AG10803 (cell line): ENCODE measurements around the gene TDRD12.
A peak's percentile ranks its signal among the peaks of the same experiment; 100 is the strongest.
"Not testable (repeated sequence)": the region's sequence is repeated elsewhere in the genome, so short reads cannot be mapped to it uniquely, and the experiment has no call there.

ENCODE experiments used
- DNase-seq: peaks from one replicate; pipeline ENCODE4 v3.0.0; 2010; ENCODE audit warnings: low read depth
- H3K4me3 ChIP-seq: 2 replicates; pipeline ENCODE4 v1.5.1; 2011; ENCODE audit warnings: mild to moderate bottlenecking, low read length, control low read depth
- TF ChIP-seq, protein P1 (sequence below): conservative IDR thresholded peaks from 2 replicates; pipeline ENCODE4 v1.5.1; 2011; ENCODE audit warnings: mild to moderate bottlenecking, low read length, control low read depth, inconsistent platforms

The TDRD12 gene

GRCh38 chr19:32686847-32687475 lies 32.6 kb upstream of the TDRD12 start:
- no peak for DNase-seq
- TF ChIP-seq, protein P1, sequence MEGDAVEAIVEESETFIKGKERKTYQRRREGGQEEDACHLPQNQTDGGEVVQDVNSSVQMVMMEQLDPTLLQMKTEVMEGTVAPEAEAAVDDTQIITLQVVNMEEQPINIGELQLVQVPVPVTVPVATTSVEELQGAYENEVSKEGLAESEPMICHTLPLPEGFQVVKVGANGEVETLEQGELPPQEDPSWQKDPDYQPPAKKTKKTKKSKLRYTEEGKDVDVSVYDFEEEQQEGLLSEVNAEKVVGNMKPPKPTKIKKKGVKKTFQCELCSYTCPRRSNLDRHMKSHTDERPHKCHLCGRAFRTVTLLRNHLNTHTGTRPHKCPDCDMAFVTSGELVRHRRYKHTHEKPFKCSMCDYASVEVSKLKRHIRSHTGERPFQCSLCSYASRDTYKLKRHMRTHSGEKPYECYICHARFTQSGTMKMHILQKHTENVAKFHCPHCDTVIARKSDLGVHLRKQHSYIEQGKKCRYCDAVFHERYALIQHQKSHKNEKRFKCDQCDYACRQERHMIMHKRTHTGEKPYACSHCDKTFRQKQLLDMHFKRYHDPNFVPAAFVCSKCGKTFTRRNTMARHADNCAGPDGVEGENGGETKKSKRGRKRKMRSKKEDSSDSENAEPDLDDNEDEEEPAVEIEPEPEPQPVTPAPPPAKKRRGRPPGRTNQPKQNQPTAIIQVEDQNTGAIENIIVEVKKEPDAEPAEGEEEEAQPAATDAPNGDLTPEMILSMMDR: no peak
- H3K4me3 ChIP-seq: no peak overlapping the region

GRCh38 chr19:32687681-32688080 lies 31.9 kb upstream of the TDRD12 start:
- DNase-seq: no peak
- TF ChIP-seq, protein P1: no peak
- H3K4me3 ChIP-seq: no peak overlapping the region

DNA sequence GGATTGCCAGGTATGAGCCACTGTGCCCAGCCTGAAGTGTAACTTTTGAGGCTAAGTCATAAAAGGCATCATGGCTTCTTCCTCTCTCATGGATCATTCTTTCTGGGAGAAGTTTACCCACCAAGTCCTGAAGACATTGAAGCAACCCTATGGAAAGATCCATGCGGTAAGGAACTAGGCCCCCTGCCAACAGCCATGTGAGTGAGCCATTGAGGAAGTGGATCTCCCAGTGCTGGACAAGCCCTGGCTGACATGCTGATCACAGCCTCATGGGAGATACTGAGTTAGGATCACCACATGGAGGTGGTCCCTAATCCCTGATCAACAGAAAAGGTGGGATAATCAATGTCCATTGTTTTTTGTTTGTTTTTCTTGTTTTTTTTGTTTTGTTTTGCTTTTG lies 31.3 kb upstream of the TDRD12 start:
- DNase-seq: no peak
- H3K4me3 ChIP-seq: no peak overlapping the region
- TF ChIP-seq, protein P1: no peak

DNA sequence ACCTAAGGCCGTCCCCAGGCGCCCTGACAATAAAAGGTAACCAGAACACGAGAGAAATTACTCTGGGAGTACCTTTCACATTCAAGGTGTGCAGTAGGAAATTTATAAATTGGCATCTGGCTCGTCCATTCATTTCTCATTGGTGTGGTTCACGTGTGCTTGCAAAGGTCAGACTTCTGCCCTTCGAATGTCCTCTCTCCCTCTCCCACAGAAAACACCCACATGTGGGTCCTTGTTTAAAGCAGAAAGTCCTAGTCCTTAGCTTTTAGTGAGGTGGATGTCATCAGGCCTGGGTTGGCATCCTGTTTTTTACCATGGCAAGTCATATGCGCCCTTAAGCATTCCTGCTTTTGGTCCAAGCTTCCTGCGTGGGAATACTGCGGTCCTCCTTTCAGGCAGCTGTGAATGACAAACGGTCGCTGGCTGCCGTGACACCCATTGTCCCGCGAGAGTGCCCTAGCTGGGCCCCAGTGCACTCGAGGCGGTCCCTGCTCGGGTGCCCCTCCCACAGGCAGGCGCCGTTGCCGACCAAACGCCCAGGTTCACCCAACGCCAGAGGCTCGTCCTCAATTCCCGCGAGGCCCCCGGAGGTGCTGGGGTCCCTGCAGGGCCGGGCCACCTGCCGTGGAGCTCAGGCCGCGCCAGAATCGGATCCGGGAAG lies 28.1 kb upstream of the TDRD12 start, which contains the start of gene NUDT19:
NUDT19 (plus strand) TSS at position 531 of the 661 bp plus-strand sequence. CDS start 140 bp downstream, outside the sequence.
- TF ChIP-seq, protein P1: no peak
- H3K4me3 ChIP-seq: peak within 1 kb of the TSS; percentile 81
- DNase-seq: peak; percentile 88

GRCh38 chr19:32691952-32692726 lies 27.4 kb upstream of the TDRD12 start:
- DNase-seq: peak; percentile 80
- TF ChIP-seq, protein P1: no peak
- peak overlapping the region; percentile 81 for H3K4me3 ChIP-seq

DNA sequence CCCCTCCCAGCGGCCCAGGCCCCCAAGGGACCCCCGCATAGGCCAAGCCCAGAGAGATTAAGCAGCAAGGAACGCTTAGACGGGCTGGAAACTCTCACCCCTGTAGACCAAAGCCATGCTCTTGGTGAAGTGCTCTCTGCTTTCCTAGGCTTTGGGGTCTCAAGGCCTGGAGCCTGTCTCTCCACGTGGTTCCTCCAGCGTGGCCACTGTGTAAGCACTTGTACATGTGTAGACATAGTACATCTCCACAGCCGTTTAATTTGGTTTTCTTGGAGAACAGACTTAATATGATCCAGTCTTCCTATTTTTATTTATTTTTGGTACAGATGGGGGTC lies 26.9 kb upstream of the TDRD12 start:
- H3K4me3 ChIP-seq: peak overlapping the region; percentile 81
- DNase-seq: no peak
- TF ChIP-seq, protein P1: no peak

DNA sequence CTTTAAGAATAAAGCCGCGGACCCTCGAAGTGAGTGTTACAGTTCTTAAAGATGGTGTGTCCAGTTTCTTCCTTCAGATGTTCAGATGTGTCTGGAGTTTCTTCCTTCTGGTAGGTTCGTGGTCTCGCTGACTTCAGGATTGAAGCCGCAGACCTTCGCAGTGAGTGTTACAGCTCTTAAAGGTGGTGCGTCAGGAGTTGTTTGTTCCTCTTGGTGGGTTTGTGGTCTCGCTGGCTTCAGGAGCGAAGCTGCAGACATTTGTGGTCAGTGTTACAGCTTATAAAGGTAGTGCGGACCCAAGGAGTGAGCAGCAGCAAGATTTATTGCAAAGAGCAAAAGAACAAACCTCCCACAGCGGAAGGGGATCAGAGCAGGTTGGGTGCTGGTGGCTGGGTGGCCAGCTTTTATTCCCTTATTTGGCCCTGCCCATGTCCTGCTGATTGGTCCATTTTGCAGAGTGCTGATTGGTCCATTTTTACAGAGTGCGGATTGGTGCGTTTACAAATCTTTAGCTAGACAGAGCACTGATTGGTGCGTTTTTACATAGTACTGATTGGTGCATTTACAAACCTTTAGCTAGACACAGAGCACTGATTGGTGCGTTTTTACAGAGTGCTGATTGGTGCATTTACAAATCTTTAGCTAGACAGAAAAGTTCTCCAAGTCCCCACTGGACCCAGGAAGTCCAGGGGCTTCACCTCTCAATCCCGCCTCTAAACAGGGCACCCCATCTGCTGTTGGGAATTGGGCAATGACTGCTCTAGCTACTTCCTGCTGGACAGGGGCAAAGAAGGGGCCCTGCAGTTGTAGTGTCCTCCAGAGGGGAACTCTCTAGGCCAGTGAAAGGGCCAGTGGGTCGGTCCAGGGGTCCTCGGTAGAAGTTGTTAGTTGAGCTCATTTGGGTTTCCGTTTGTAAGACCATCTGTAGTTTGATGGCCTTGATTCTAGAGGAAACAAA lies 26.1 kb upstream of the TDRD12 start:
- H3K4me3 ChIP-seq: peak overlapping the region; percentile 81
- DNase-seq: not testable (repeated sequence)

DNA sequence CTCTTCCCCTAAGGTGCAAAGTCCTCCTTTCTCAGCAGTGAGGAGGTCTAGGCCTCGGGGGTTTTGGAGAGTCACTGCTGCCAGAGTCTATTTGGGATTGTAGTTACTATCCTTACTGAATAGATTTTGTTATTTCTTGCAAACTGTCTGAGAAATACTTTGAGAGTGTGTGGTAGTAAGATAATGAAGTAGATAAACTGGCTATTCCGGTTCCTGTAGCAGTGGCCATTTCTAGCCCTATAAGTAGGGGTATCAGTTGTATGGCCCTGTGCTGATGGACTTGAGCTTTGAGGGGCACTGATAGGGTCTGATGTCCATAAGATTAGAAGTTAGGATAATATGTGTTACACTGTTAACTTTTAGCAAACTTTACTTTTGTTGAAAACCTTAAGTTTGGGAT lies 25.3 kb upstream of the TDRD12 start:
- H3K4me3 ChIP-seq, DNase-seq: not testable (repeated sequence)

DNA sequence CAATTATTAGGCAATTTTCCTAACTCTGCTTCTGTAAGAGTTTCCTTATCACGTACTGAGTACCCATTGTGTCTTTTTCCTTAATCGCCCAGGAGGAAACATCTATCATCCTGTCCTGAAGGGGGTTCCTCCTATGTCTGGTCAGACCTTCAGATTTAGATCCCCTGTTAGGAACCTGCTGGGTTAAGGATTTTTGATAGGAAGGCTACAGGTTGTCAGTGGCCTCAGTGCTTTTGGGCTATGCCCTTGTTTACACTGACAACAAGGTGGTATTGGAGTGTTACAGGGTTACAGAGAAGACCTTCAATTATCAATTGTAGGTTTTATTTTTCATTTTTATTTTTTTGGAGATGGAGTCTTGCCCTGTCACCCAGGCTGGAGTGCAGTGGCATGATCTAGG lies 24.7 kb upstream of the TDRD12 start:
- not testable (repeated sequence) for H3K4me3 ChIP-seq, DNase-seq

GRCh38 chr19:32695506-32695905 lies 24.1 kb upstream of the TDRD12 start:
- not testable (repeated sequence) for H3K4me3 ChIP-seq, DNase-seq
